IMR-90 (cell line): ENCODE measurements around the gene CFDP1. TPM values are rescaled to one million over a fixed set of nuclear protein-coding genes. Genes with fewer than 3 reads are reported as not detected.

ENCODE experiments used
- ATAC-seq: fragments of 200-7000 bp; cut with Tn5 transposase; 2 replicates; pipeline ENCODE4 v1.9.1; 2020; ENCODE audit warnings: low read depth, mild to moderate bottlenecking, moderate library complexity
- BruUV-seq: library from RNA; stranded (reverse); fragments of 400-500 nt; replicated peaks from 2 replicates; lab custom pipeline; 2021; lab: Mats Ljungman, UMichigan
- CTCF ChIA-PET: fragments of 300-600 bp; formaldehyde crosslinking; extraction: SDS; loops from one replicate; lab custom pipeline; 2021; ENCODE audit warnings: antibody characterized with exemption; lab: Yijun Ruan, JAX
- POLR2A ChIA-PET: fragments of 300-600 bp; sonication (Branson Sonifier 250); formaldehyde crosslinking; loops from one replicate; lab custom pipeline; 2022; ENCODE audit warnings: antibody characterized with exemption; ENCODE audit not compliant: unreplicated experiment; lab: Charles Lee
- DNase-seq: peaks from one replicate; pipeline ENCODE4 v3.0.0; 2013
- H2AFZ ChIP-seq: replicated peaks from 2 replicates; pipeline ENCODE3; 2013; ENCODE audit warnings: low read length, mild to moderate bottlenecking; ENCODE audit not compliant: poor library complexity
- H2AK5ac ChIP-seq: 2 replicates; pipeline ENCODE4 v1.6.1; 2013; ENCODE audit warnings: low read depth, low read length, inconsistent platforms
- H2AK9ac ChIP-seq: replicated peaks from 2 replicates; pipeline ENCODE3; 2013; ENCODE audit warnings: mild to moderate bottlenecking, low read depth, low read length, moderate library complexity; ENCODE audit not compliant: poor library complexity
- H2BK120ac ChIP-seq: 2 replicates; pipeline ENCODE4 v1.6.1; 2013; ENCODE audit warnings: low read depth, low read length, inconsistent platforms
- H2BK15ac ChIP-seq: 3 replicates; pipeline ENCODE4 v1.6.1; 2013; ENCODE audit warnings: low read depth, low read length, inconsistent platforms
- H2BK20ac ChIP-seq: 2 replicates; pipeline ENCODE4 v1.6.1; 2013; ENCODE audit warnings: low read depth, mild to moderate bottlenecking, inconsistent platforms, low read length, moderate library complexity
- H2BK5ac ChIP-seq: 2 replicates; pipeline ENCODE4 v1.6.1; 2013; ENCODE audit warnings: mild to moderate bottlenecking, low read depth, low read length, inconsistent platforms; ENCODE audit not compliant: poor library complexity, severe bottlenecking
- H3K14ac ChIP-seq: replicated peaks from 2 replicates; pipeline ENCODE4 v1.6.1; 2013; ENCODE audit warnings: low read depth, low read length, inconsistent platforms
- H3K18ac ChIP-seq: 2 replicates; pipeline ENCODE4 v1.6.1; 2013; ENCODE audit warnings: low read depth, low read length, control low read depth
- H3K23ac ChIP-seq: 2 replicates; pipeline ENCODE4 v1.6.1; 2013; ENCODE audit warnings: low read depth, low read length, inconsistent platforms
- H3K27ac ChIP-seq: 2 replicates; pipeline ENCODE4 v1.5.1; 2013; ENCODE audit warnings: mild to moderate bottlenecking, control low read depth, low read length; ENCODE audit not compliant: insufficient read depth
- H3K27me3 ChIP-seq: 2 replicates; pipeline ENCODE4 v1.6.1; 2013; ENCODE audit warnings: low read length; ENCODE audit not compliant: control insufficient read depth, insufficient read depth
- H3K36me3 ChIP-seq: 2 replicates; pipeline ENCODE4 v1.6.1; 2013; ENCODE audit warnings: low read length, mixed read lengths; ENCODE audit not compliant: control insufficient read depth, insufficient read depth
- H3K4ac ChIP-seq: 2 replicates; pipeline ENCODE4 v1.6.1; 2013; ENCODE audit warnings: low read depth, low read length, inconsistent platforms
- H3K4me1 ChIP-seq: 2 replicates; pipeline ENCODE4 v1.6.1; 2013; ENCODE audit warnings: low read length, mixed read lengths; ENCODE audit not compliant: control insufficient read depth, insufficient read depth
- H3K4me2 ChIP-seq: 2 replicates; pipeline ENCODE4 v1.6.1; 2013; ENCODE audit warnings: low read depth, mild to moderate bottlenecking, control low read depth, low read length, moderate library complexity
- H3K4me3 ChIP-seq: 2 replicates; pipeline ENCODE4 v1.5.1; 2013; ENCODE audit warnings: low read depth, mild to moderate bottlenecking, control low read depth, low read length, moderate library complexity; ENCODE audit not compliant: insufficient read depth
- H3K56ac ChIP-seq: 2 replicates; pipeline ENCODE4 v1.6.1; 2013; ENCODE audit warnings: low read length, inconsistent platforms; ENCODE audit not compliant: insufficient read depth; ENCODE audit errors: extremely low read depth
- H3K79me1 ChIP-seq, 2 experiments: 2 replicates each; pipeline ENCODE4 v1.6.1; 2013; ENCODE audit warnings: low read length in 2 of 2, inconsistent platforms in 1 of 2, low read depth in 1 of 2
- H3K9ac ChIP-seq: 2 replicates; pipeline ENCODE4 v1.6.1; 2013; ENCODE audit warnings: low read depth, low read length, control low read depth
- H3K9me1 ChIP-seq: 2 replicates; pipeline ENCODE4 v1.6.1; 2013; ENCODE audit warnings: low read length, inconsistent platforms; ENCODE audit not compliant: insufficient read depth
- H3K9me3 ChIP-seq: 2 replicates; pipeline ENCODE4 v1.6.1; 2013; ENCODE audit warnings: low read length; ENCODE audit not compliant: control insufficient read depth, insufficient read depth
- H4K20me1 ChIP-seq: 2 replicates; pipeline ENCODE4 v1.6.1; 2013; ENCODE audit warnings: low read length, inconsistent platforms; ENCODE audit not compliant: insufficient read depth
- H4K5ac ChIP-seq: 2 replicates; pipeline ENCODE4 v1.6.1; 2013; ENCODE audit warnings: mild to moderate bottlenecking, low read depth, low read length, control low read depth
- H4K8ac ChIP-seq, 2 experiments: 2 replicates each; pipeline ENCODE4 v1.6.1; 2013; ENCODE audit warnings: low read depth in 2 of 2, low read length in 2 of 2, control low read depth in 1 of 2, inconsistent platforms in 1 of 2
- H4K91ac ChIP-seq: 2 replicates; pipeline ENCODE4 v1.6.1; 2013; ENCODE audit warnings: low read depth, low read length, inconsistent platforms; ENCODE audit not compliant: insufficient read depth
- BHLHE40 ChIP-seq: fragments of 150-350 bp; IDR thresholded peaks from 2 replicates; pipeline ENCODE4 v1.6.1; 2016; ENCODE audit warnings: mild to moderate bottlenecking, low read depth, low read length
- CEBPB ChIP-seq: IDR thresholded peaks from 2 replicates; pipeline ENCODE4 v1.6.1; 2012; ENCODE audit warnings: low read depth, low read length, improper control_type of control experiment
- MXI1 ChIP-seq: IDR thresholded peaks from 2 replicates; pipeline ENCODE4 v1.6.1; 2012; ENCODE audit warnings: low read depth, mild to moderate bottlenecking, low read length, moderate library complexity, borderline replicate concordance
- RAD21 ChIP-seq: IDR thresholded peaks from 2 replicates; pipeline ENCODE4 v1.6.1; 2012; ENCODE audit warnings: low read length, improper control_type of control experiment
- SMC3 ChIP-seq: fragments of 150-350 bp; IDR thresholded peaks from 2 replicates; pipeline ENCODE4 v1.6.1; 2016; ENCODE audit warnings: low read depth, mild to moderate bottlenecking, antibody characterized with exemption, low read length, moderate library complexity
- USF2 ChIP-seq: fragments of 150-350 bp; IDR thresholded peaks from 2 replicates; pipeline ENCODE4 v1.6.1; 2017; ENCODE audit warnings: mild to moderate bottlenecking, antibody characterized with exemption, low read length, low read depth
- WGBS, 2 experiments: methylation state at CpG; one replicate each; pipeline versions ENCODE4 v1.1.5 to v1.1.7; 2013; ENCODE audit warnings: missing lambda C conversion rate in 2 of 2; ENCODE audit not compliant: insufficient read length in 1 of 2; ENCODE audit errors: extremely low coverage in 2 of 2; 5-methylcytosine and 5-hydroxymethylcytosine counted together
- dilution Hi-C: fragments of 300-500 bp; cut with HindIII; formaldehyde crosslinking; loops from one replicate; pipeline ENCODE4 v1.14.3; 2018; ENCODE audit warnings: low sequenced_read_pairs; ENCODE audit not compliant: unreplicated experiment
- in situ Hi-C: fragments of 300-500 bp; cut with MboI; formaldehyde crosslinking; loops from 3 replicates; pipeline ENCODE4 v1.14.3; 2019; ENCODE audit warnings: low sequenced_read_pairs, inconsistent platforms, mixed read lengths
- intact Hi-C: fragments of 100-400 bp; cut with micrococcal nuclease; formaldehyde crosslinking; loops from 2 replicates; pipeline ENCODE4 v1.10.0; 2022
- polyA plus RNA-seq, 3 experiments: library from polyadenylated mRNA; depleted of rRNA; stranded (reverse); fragments of >200 nt; gene quantifications; 2 replicates each; pipeline ENCODE4 v1.2.3, GENCODE V29; 2012; ENCODE audit warnings: low replicate concordance in 1 of 3
- total RNA-seq: library from RNA; depleted of rRNA; stranded (reverse); fragments of >200 nt; gene quantifications from 2 replicates; pipeline ENCODE4 v1.2.3, GENCODE V29; 2012
- TF ChIP-seq, protein P1 (sequence below): fragments of 150-350 bp; IDR thresholded peaks from 2 replicates; pipeline ENCODE4 v1.6.1; 2016; ENCODE audit warnings: low read depth, mild to moderate bottlenecking, low read length, moderate library complexity, borderline replicate concordance
- TF ChIP-seq, protein P2 (sequence below): conservative IDR thresholded peaks from 2 replicates; pipeline ENCODE4 v1.5.1; 2012; ENCODE audit warnings: mild to moderate bottlenecking, low read depth, low read length, improper control_type of control experiment

Gene CFDP1
- total and polyA plus RNA-seq, 2 of the 4 experiments (the other 2 are of a cell fraction): 15.6 to 38.7 TPM

DNA sequence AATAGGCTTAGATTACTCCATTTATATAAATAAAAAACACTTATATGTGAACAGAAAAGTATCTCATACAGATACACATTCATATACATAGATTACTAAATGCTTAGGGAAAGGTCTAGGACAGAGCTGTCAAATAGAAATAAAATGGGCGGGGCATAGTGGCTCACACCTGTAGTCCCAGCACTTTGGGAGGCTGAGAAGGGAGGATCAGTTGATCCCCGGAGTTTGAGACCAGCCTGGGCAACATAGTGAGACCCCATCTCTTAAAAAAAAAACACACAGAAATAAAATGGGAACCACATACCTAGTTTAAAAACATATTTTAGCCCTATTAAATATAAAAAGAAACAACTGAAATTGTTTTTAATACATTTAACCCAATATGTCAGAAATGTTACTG lies 58.9 kb downstream of the CFDP1 start:
- Histone ChIP-seq H2AK9ac (no peak overlapping the region), H3K18ac (no peak overlapping the region)
- CTCF ChIA-PET: no interaction called here

More for the DNA sequence above, 58.9 kb downstream of the CFDP1 start:
- H3K9me3 ChIP-seq: no peaks in the 10 kb centered on the region
- no CpG with 5 or more reads among the region's 2 CpGs for WGBS, 2 experiments
- H2BK5ac ChIP-seq: no peak overlapping the region
- no peak overlapping the region for H3K4me3 ChIP-seq
- in situ Hi-C loops (loop anchor here (5.0 kb wide), 1 partner anchor 67 kb away; no protein-coding TSS in a partner anchor), dilution Hi-C loops (no loop called here), intact Hi-C loops (no loop called here)
- H4K8ac ChIP-seq: no peak overlapping the region
- H2BK15ac ChIP-seq: no peak overlapping the region
- H3K9ac ChIP-seq: no peak overlapping the region
- H3K56ac ChIP-seq: no peak overlapping the region
- H3K36me3 ChIP-seq: peaks cover 1% of the 10 kb centered on the region; the same call in 1 of the 2 replicates
- no peak overlapping the region for H4K5ac ChIP-seq
- H3K4ac ChIP-seq: no peak overlapping the region
- H3K27me3 ChIP-seq: no peaks in the 10 kb centered on the region
- H3K4me2 ChIP-seq: no peak overlapping the region
- no peak overlapping the region for H3K23ac ChIP-seq
- ATAC-seq (no peak), DNase-seq (no peak)
- H4K91ac ChIP-seq: no peak overlapping the region
- H2AFZ ChIP-seq: no peak overlapping the region
- H3K27ac ChIP-seq: no peak overlapping the region
- H2AK5ac ChIP-seq: no peak overlapping the region
- H2BK120ac ChIP-seq: no peak overlapping the region
- TF ChIP-seq, protein P1, sequence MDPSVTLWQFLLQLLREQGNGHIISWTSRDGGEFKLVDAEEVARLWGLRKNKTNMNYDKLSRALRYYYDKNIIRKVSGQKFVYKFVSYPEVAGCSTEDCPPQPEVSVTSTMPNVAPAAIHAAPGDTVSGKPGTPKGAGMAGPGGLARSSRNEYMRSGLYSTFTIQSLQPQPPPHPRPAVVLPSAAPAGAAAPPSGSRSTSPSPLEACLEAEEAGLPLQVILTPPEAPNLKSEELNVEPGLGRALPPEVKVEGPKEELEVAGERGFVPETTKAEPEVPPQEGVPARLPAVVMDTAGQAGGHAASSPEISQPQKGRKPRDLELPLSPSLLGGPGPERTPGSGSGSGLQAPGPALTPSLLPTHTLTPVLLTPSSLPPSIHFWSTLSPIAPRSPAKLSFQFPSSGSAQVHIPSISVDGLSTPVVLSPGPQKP: no peak
- no peak for TF ChIP-seq USF2
- TF ChIP-seq SMC3: no peak
- TF ChIP-seq BHLHE40: no peak
- no peak for TF ChIP-seq MXI1
- no peak for TF ChIP-seq CEBPB
- TF ChIP-seq RAD21: no peak
- TF ChIP-seq, protein P2, sequence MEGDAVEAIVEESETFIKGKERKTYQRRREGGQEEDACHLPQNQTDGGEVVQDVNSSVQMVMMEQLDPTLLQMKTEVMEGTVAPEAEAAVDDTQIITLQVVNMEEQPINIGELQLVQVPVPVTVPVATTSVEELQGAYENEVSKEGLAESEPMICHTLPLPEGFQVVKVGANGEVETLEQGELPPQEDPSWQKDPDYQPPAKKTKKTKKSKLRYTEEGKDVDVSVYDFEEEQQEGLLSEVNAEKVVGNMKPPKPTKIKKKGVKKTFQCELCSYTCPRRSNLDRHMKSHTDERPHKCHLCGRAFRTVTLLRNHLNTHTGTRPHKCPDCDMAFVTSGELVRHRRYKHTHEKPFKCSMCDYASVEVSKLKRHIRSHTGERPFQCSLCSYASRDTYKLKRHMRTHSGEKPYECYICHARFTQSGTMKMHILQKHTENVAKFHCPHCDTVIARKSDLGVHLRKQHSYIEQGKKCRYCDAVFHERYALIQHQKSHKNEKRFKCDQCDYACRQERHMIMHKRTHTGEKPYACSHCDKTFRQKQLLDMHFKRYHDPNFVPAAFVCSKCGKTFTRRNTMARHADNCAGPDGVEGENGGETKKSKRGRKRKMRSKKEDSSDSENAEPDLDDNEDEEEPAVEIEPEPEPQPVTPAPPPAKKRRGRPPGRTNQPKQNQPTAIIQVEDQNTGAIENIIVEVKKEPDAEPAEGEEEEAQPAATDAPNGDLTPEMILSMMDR: no peak
- H3K4me1 ChIP-seq: peaks cover 12% of the 10 kb centered on the region
- POLR2A ChIA-PET: no interaction called here
- no peaks in the 10 kb centered on the region for H4K20me1 ChIP-seq
- H3K14ac ChIP-seq: no peak overlapping the region
- H3K9me1 ChIP-seq: peaks cover 10% of the 10 kb centered on the region
- no peak overlapping the region for H2BK20ac ChIP-seq
- peaks cover 10 to 29% of the 10 kb centered on the region in 2 experiments; a peak in 3 of 4 replicates for H3K79me1 ChIP-seq
- BruUV-seq: no TSS peak
